ENCODE data around the gene STIMATE. TPM values are rescaled to one million over a fixed set of nuclear protein-coding genes. Genes with fewer than 3 reads are reported as not detected.

Gene STIMATE
- total and polyA plus RNA-seq, 10 of the 15 experiments (the other 5 are each of a cell fraction or from before 2014, with no cell fraction given), result 0.24 to 24.1 (median 15.4) TPM

- in situ Hi-C loops (cut with MboI), result no loop called here
- Histone ChIP-seq H3K9ac (ENCODE audit: control insufficient read depth, insufficient read depth, low read length) (no peak overlapping the region), H2AFZ (ENCODE audit: control insufficient read depth, low read depth, low read length) (no peak overlapping the region), H3K4me1 (ENCODE audit: control insufficient read depth, insufficient read depth, low read length) (no peaks in the 10 kb centered on the region), H3K36me3 (ENCODE audit: control insufficient read depth in 2 of 2, insufficient read depth in 2 of 2, low read length in 1 of 2) (no peaks in the 10 kb centered on the region; a peak in 1 of 4 replicates), H3K9me3 (replicated peaks; ENCODE audit: control insufficient read depth, insufficient read depth, low read length) (no peaks in the 10 kb centered on the region), H3K4me3 (no peak overlapping the region), H4K20me1 (ENCODE audit: control insufficient read depth, insufficient read depth) (no peaks in the 10 kb centered on the region), H3K27ac (ENCODE audit: control insufficient read depth, insufficient read depth) (no peak overlapping the region), H3K79me2 (ENCODE audit: control insufficient read depth, insufficient read depth, low read length) (no peaks in the 10 kb centered on the region), H3K27me3 (replicated peaks in 1 of 2; ENCODE audit: control insufficient read depth in 2 of 2, insufficient read depth in 2 of 2, low read length in 1 of 2) (no peaks in the 10 kb centered on the region), H3K4me2 (ENCODE audit: control insufficient read depth, insufficient read depth) (no peak overlapping the region)
- intact Hi-C loops (cut with micrococcal nuclease; ENCODE audit: unreplicated experiment), result no loop called here
- no peak for FAIRE-seq
- SMC1A ChIA-PET (ENCODE audit: uncharacterized antibody, unreplicated experiment), result no interaction called here
- CTCF ChIA-PET, result interaction anchor here (0.9 to 1.2 kb wide), 2 partner anchors 26 to 82 kb away, joined by 3 read pairs; no protein-coding TSS in a partner anchor
- RAD21 ChIA-PET (ENCODE audit: unreplicated experiment), result no interaction called here
- no peak for DNase-seq (ENCODE audit: low read depth, low spot score)
- POLR2A ChIA-PET, result interaction anchor here (0.5 kb wide), 1 partner anchor 11 kb away, joined by 8 read pairs; no protein-coding TSS in a partner anchor
- 57% methylated on average over 10 of the region's 10 CpGs for WGBS (ENCODE audit: insufficient coverage, insufficient replicate concordance, low lambda C conversion rate, missing lambda C conversion rate)
- BruUV-seq (replicated peaks), result no TSS peak
- ATAC-seq, result no peak
- no peak for TF ChIP-seq NRF1 (conservative IDR thresholded peaks at IDR 0.05; ENCODE audit: low read depth, low read length)
- TF ChIP-seq MLLT1 (IDR thresholded peaks at IDR 0.05), result no peak
- no peak for TF ChIP-seq HSF1 (IDR thresholded peaks at IDR 0.05; ENCODE audit: low read depth, low read length)
- no peak for TF ChIP-seq ZNF384 (IDR thresholded peaks at IDR 0.05; ENCODE audit: borderline replicate concordance, low read depth, low read length)
- TF ChIP-seq PRDM15 (CRISPR knock-in tag; IDR thresholded peaks at IDR 0.05), result no peak
- TF ChIP-seq PBX3 (IDR thresholded peaks at IDR 0.05; ENCODE audit: insufficient replicate concordance, low read depth, low read length), result no peak
- TF ChIP-seq ZNF24 (IDR thresholded peaks at IDR 0.05), result no peak
- no peak for TF ChIP-seq BRCA1 (IDR thresholded peaks at IDR 0.05; ENCODE audit: low read depth, low read length)
Measured at GRCh38 chr3:52824037-52824436, 73.3 kb downstream of the STIMATE start.

Data from GM12878 (cell line).